ENCODE data around the gene SEMA4A. TPM values are rescaled to one million over a fixed set of nuclear protein-coding genes. Genes with fewer than 3 reads are reported as not detected.
A peak's percentile ranks its signal among the peaks of the same experiment; 100 is the strongest.

SEMA4A gene
- total RNA-seq, 2 donors from 2014 or later, result 2.6 to 11.9 TPM

DNA sequence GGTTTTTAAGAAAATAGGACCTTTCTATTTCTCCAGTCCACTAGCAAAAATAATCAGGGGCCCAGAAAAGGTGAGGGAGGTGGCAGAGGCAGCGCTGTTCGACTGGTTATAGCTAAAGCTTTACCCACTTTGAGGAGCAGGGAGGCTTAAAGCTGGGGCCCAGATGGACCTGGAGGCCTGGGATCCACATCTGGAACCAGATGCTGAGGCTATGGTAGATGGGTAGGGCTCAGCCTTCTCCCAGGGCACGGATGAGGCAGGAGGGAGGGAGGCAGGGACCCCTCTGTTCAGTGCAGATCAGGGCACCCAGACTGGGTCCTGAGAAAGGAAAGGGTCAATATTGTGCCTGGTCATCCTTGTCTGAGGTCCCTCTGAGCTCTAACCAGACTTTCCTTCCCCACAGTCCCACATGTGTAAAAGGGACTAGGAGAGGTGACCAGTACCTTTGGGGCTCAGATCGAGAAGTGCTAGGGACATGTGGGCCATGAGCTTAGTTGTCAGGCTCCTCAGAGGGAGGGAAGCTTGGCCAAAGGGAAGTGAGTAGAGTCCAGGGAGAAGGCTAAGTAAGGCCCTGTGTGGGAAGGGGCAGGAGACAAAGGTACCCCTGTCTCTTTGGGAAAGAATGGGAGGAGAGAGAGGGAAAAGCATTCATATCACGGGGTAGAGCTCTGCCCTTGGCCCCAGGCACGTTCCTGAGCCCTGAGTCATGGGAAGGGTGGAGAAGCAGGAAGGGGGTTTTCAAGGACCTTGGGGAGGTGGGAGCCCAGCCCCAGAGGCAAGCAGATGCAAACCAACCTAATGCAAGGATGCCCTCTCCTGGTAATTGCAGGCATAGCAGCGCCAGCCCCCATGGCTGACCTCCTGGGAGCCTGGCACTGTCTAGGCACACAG lies 23.5 kb upstream of the SEMA4A start:
- Histone ChIP-seq H3K27ac (peak overlapping the region; percentile 81 to 90 (median 86)), H3K4me1 (peaks cover 57% of the 10 kb centered on the region), H3K9me3 (no peaks in the 10 kb centered on the region), H3K4me3 (no peak overlapping the region), H3K36me3 (replicated peaks in 1 of 2; ENCODE audit: insufficient read depth in 1 of 2, low read depth in 2 of 2) (peaks cover 14 to 17% of the 10 kb centered on the region in 2 donors), H3K27me3 (no peaks in the 10 kb centered on the region)
- intact Hi-C loops (cut with DNase I), result loop anchor here (2.0 kb wide), 1 partner anchor 33 kb away; no protein-coding TSS in a partner anchor
- ATAC-seq (peak; percentile 90), DNase-seq (peak; percentile 89 to 94 (median 92))
- WGBS, 2 donors, result 35 to 36% methylated on average over 7 of the region's 7 CpGs
- TF ChIP-seq POLR2A (IDR thresholded peaks at IDR 0.05), result peak in 2 of 3 donors; percentile 50 to 62
- TF ChIP-seq, protein P1, sequence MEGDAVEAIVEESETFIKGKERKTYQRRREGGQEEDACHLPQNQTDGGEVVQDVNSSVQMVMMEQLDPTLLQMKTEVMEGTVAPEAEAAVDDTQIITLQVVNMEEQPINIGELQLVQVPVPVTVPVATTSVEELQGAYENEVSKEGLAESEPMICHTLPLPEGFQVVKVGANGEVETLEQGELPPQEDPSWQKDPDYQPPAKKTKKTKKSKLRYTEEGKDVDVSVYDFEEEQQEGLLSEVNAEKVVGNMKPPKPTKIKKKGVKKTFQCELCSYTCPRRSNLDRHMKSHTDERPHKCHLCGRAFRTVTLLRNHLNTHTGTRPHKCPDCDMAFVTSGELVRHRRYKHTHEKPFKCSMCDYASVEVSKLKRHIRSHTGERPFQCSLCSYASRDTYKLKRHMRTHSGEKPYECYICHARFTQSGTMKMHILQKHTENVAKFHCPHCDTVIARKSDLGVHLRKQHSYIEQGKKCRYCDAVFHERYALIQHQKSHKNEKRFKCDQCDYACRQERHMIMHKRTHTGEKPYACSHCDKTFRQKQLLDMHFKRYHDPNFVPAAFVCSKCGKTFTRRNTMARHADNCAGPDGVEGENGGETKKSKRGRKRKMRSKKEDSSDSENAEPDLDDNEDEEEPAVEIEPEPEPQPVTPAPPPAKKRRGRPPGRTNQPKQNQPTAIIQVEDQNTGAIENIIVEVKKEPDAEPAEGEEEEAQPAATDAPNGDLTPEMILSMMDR (IDR thresholded peaks at IDR 0.05), result peak; percentile 97 to 99 (median 99)

DNA sequence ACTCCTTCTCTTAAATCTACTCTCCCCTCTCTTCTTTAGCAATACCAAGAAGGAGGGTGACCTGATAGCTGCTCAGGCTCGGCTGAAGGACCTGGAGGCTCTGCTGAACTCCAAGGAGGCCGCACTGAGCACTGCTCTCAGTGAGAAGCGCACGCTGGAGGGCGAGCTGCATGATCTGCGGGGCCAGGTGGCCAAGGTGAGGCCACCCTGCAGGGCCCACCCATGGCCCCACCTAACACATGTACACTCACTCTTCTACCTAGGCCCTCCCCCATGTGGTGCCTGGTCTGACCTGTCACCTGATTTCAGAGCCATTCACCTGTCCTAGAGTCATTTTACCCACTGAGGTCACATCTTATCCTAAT lies 22.8 kb upstream of the SEMA4A start:
- intact Hi-C loops (cut with DNase I), result loop anchor here (2.0 kb wide), 1 partner anchor 34 kb away; no protein-coding TSS in a partner anchor
- no peak for TF ChIP-seq POLR2A (IDR thresholded peaks at IDR 0.05)
- TF ChIP-seq, protein P1 (IDR thresholded peaks at IDR 0.05), result no peak
- Histone ChIP-seq H3K4me1 (peaks cover 51% of the 10 kb centered on the region), H3K9me3 (no peaks in the 10 kb centered on the region), H3K4me3 (no peak overlapping the region), H3K36me3 (replicated peaks in 1 of 2; ENCODE audit: insufficient read depth in 1 of 2, low read depth in 2 of 2) (peaks cover 21 to 23% of the 10 kb centered on the region in 2 donors), H3K27me3 (no peaks in the 10 kb centered on the region), H3K27ac (peak overlapping the region; percentile 81 to 90 (median 86))
- WGBS, 2 donors, result 75 to 80% methylated on average over 1 to 6 of the region's 6 CpGs
- no peak for DNase-seq
- ATAC-seq, result no peak

DNA sequence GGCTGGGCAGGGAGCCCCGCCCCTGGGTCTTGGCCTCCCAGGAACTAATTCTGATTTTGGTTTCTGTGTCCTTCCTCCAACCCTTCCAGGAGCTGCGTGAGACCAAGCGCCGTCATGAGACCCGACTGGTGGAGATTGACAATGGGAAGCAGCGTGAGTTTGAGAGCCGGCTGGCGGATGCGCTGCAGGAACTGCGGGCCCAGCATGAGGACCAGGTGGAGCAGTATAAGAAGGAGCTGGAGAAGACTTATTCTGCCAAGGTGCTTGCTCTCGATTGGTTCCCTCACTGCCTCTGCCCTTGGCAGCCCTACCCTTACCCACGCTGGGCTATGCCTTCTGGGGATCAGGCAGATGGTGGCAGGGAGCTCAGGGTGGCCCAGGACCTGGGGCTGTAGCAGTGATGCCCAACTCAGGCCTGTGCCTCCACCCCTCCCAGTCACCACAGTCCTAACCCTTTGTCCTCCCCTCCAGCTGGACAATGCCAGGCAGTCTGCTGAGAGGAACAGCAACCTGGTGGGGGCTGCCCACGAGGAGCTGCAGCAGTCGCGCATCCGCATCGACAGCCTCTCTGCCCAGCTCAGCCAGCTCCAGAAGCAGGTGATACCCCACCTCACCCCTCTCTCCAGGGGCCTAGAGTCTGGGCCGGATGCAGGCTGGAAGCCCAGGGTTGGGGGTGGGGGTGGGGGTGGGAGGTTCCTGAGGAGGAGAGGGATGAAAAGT lies 18.5 kb upstream of the SEMA4A start:
- H3K27ac ChIP-seq, result no peak overlapping the region

DNA sequence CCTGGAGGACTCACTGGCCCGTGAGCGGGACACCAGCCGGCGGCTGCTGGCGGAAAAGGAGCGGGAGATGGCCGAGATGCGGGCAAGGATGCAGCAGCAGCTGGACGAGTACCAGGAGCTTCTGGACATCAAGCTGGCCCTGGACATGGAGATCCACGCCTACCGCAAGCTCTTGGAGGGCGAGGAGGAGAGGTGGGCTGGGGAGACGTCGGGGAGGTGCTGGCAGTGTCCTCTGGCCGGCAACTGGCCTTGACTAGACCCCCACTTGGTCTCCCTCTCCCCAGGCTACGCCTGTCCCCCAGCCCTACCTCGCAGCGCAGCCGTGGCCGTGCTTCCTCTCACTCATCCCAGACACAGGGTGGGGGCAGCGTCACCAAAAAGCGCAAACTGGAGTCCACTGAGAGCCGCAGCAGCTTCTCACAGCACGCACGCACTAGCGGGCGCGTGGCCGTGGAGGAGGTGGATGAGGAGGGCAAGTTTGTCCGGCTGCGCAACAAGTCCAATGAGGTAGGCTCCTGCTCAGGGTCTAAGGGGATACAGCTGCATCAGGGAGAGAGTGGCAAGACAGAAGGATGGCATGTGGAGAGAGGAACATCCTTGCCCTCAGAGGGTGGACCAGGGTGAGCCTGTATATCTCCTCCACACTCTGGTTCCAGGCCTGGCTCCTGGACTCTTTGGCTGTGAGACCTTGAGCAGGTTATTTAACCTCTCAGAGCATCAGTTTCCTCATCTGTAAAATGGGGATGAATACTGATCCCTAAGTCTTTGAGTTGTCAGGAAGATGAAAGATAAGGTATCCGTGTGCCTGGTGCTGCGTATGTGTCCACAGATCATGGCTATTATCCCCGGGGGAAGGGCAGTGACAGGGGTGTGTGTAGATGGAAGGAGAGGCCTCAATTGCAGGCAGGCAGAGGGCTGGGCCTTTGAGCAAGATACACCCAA lies 17.2 kb upstream of the SEMA4A start:
- Histone ChIP-seq H3K4me3 (no peak overlapping the region), H3K27me3 (no peaks in the 10 kb centered on the region), H3K27ac (no peak overlapping the region), H3K9me3 (no peaks in the 10 kb centered on the region), H3K4me1 (no peaks in the 10 kb centered on the region), H3K36me3 (replicated peaks in 1 of 2; ENCODE audit: insufficient read depth in 1 of 2, low read depth in 2 of 2) (peaks cover 51 to 54% of the 10 kb centered on the region in 2 donors)
- ATAC-seq (no peak), DNase-seq (no peak)
- intact Hi-C loops (cut with DNase I), result no loop called here
- no peak for TF ChIP-seq POLR2A (IDR thresholded peaks at IDR 0.05)
- TF ChIP-seq, protein P1 (IDR thresholded peaks at IDR 0.05), result no peak
- 92 to 93% methylated on average over 19 to 34 of the region's 34 CpGs for WGBS, 2 donors

More for the DNA sequence above, 18.5 kb upstream of the SEMA4A start:
- ATAC-seq, result no peak
- Histone ChIP-seq H3K9me3 (no peaks in the 10 kb centered on the region), H3K36me3 (replicated peaks in 1 of 2; ENCODE audit: insufficient read depth in 1 of 2, low read depth in 2 of 2) (peaks cover 51 to 54% of the 10 kb centered on the region in 2 donors), H3K4me3 (no peak overlapping the region), H3K27me3 (no peaks in the 10 kb centered on the region), H3K4me1 (peaks cover 9% of the 10 kb centered on the region)
- TF ChIP-seq POLR2A (IDR thresholded peaks at IDR 0.05), result no peak
- TF ChIP-seq, protein P1 (IDR thresholded peaks at IDR 0.05), result no peak
- intact Hi-C loops (cut with DNase I), result no loop called here
- 88 to 90% methylated on average over 12 to 18 of the region's 18 CpGs for WGBS, 2 donors
- DNase-seq, result no peak

Data from body of pancreas (tissue), 4 donors.